ENCODE measurements around the gene LTB4R2.

GRCh38 chr14:24349742-24350141 lies 39.8 kb downstream of the LTB4R2 start:
- TF ChIP-seq CTCF (conservative IDR thresholded peaks at IDR 0.05) (no peak), EZH2 (IDR thresholded peaks at IDR 0.05; ENCODE audit: low read depth) (no peak)

Data from PC-9 (cell line).